Smooth muscle cell of the pulmonary artery (primary cell): ENCODE data around the gene MDFIC2. TPM values are rescaled to one million over a fixed set of nuclear protein-coding genes. Genes with fewer than 3 reads are reported as not detected.

Experiments
- total RNA-seq: library from RNA; depleted of rRNA; stranded (reverse); fragments of >200 nt; gene quantifications from 2 replicates; pipeline ENCODE4 v1.2.3, GENCODE V29; 2014

The MDFIC2 gene
- not detected in 2 replicates for total RNA-seq

GRCh38 chr3:70312336-70312735, at the start of gene MDFIC2:
MDFIC2 (minus strand) TSS chr3:70312638; CDS start chr3:70311973, 665 bp downstream.

